Measurements from ENCODE around the gene KLHL10. TPM values are rescaled to one million over a fixed set of nuclear protein-coding genes. Genes with fewer than 3 reads are reported as not detected.

KLHL10 gene
- total and polyA plus RNA-seq, 4 donors = 0.03 to 0.17 (median 0.07) TPM; not detected in 1

- WGBS = 44% methylated on average over 12 of the region's 12 CpGs
- Histone ChIP-seq H3K9me3 (ENCODE audit: control insufficient read depth in 4 of 4, low read length in 3 of 4) (no peaks in the 10 kb centered on the region), H3K9ac (ENCODE audit: low read depth in 1 of 2, low read length in 2 of 2) (no peak overlapping the region), H3K4me1 (ENCODE audit: control insufficient read depth in 4 of 4, insufficient read depth in 4 of 4, low read length in 3 of 4) (peaks cover 5 to 18% (median 10%) of the 10 kb centered on the region in 4 donors), H3K4me3 (ENCODE audit: low read depth in 1 of 3, low read length in 3 of 3) (peak overlapping the region in 1 of 3 donors; percentile 78), H3K36me3 (ENCODE audit: control insufficient read depth in 4 of 4, insufficient read depth in 3 of 4, low read depth in 1 of 4, low read length in 3 of 4) (no peaks in the 10 kb centered on the region), H3K27ac (ENCODE audit: low read depth in 1 of 2, low read length in 2 of 2) (no peak overlapping the region), H3K27me3 (ENCODE audit: control insufficient read depth in 4 of 4, insufficient read depth in 4 of 4, low read length in 3 of 4) (no peaks in the 10 kb centered on the region)
- DNase-seq (ENCODE audit: low spot score) = no peak
- no peak for TF ChIP-seq FOXA1 (IDR thresholded peaks at IDR 0.05)
- no peak for TF ChIP-seq REST (IDR thresholded peaks at IDR 0.05)
- TF ChIP-seq FOXA2 (IDR thresholded peaks at IDR 0.05) = no peak
- TF ChIP-seq RXRA (IDR thresholded peaks at IDR 0.05) = no peak
- TF ChIP-seq GABPA (IDR thresholded peaks at IDR 0.05 in 1 of 2, conservative IDR thresholded peaks at IDR 0.05 in 1 of 2) = no peak
- no peak for TF ChIP-seq NR2F2 (IDR thresholded peaks at IDR 0.05)
- TF ChIP-seq JUND (IDR thresholded peaks at IDR 0.05) = no peak
- TF ChIP-seq SP1 (IDR thresholded peaks at IDR 0.05) = no peak
- TF ChIP-seq ATF3 (IDR thresholded peaks at IDR 0.05) = no peak
- no peak for TF ChIP-seq HNF4G (IDR thresholded peaks at IDR 0.05)
- no peak for TF ChIP-seq RAD21 (IDR thresholded peaks at IDR 0.05)
- TF ChIP-seq, protein P1, sequence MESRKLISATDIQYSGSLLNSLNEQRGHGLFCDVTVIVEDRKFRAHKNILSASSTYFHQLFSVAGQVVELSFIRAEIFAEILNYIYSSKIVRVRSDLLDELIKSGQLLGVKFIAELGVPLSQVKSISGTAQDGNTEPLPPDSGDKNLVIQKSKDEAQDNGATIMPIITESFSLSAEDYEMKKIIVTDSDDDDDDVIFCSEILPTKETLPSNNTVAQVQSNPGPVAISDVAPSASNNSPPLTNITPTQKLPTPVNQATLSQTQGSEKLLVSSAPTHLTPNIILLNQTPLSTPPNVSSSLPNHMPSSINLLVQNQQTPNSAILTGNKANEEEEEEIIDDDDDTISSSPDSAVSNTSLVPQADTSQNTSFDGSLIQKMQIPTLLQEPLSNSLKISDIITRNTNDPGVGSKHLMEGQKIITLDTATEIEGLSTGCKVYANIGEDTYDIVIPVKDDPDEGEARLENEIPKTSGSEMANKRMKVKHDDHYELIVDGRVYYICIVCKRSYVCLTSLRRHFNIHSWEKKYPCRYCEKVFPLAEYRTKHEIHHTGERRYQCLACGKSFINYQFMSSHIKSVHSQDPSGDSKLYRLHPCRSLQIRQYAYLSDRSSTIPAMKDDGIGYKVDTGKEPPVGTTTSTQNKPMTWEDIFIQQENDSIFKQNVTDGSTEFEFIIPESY (IDR thresholded peaks at IDR 0.05) = no peak
- TF ChIP-seq, protein P2, sequence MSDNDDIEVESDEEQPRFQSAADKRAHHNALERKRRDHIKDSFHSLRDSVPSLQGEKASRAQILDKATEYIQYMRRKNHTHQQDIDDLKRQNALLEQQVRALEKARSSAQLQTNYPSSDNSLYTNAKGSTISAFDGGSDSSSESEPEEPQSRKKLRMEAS (IDR thresholded peaks at IDR 0.05) = no peak
- no peak for TF ChIP-seq CTCF (IDR thresholded peaks at IDR 0.05; ENCODE audit: low read depth, low read length, missing input control)
- TF ChIP-seq YY1 (IDR thresholded peaks at IDR 0.05) = no peak
- TF ChIP-seq TAF1 (conservative IDR thresholded peaks at IDR 0.05) = no peak
- TF ChIP-seq HNF4A (conservative IDR thresholded peaks at IDR 0.05) = no peak
- no peak for TF ChIP-seq EGR1 (IDR thresholded peaks at IDR 0.05; ENCODE audit: low read depth in 2 of 2)
Observed at GRCh38 chr17:41813152-41813680, 24.4 kb upstream of the KLHL10 start.

Data from liver (tissue), 9 donors.